Stimulated activated CD4-positive, alpha-beta T cell treated with anti-CD3 and anti-CD28 coated beads, Interleukin-1b, Interleukin-23, amount 100 ng/mL, for 48 hours (primary cell): Measurements from ENCODE around the gene CDYL2.
A peak's percentile ranks its signal among the peaks of the same experiment; 100 is the strongest.

Experiments used
- DNase-seq: peaks from one replicate; pipeline ENCODE4 v3.0.0-alpha.2; 2020

The CDYL2 gene

DNA sequence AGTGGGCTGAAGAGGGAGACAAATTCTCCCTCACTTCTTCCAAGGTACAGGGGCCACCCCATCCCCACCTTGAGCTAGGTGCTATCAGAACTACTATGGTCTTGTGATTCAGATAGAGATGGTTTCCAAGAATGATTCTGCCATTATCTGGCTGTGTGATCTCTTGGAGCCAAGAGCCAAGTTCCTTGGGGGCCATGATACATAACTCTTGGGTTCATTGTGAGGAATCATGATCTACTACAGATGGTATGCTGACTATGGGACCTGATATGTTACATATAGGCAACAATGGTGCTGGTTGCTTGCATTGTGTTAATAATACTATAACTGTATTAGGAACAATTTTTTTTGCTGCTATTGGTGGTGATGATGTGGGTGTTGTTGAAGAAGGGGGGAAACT lies 217.9 kb downstream of the CDYL2 start:
- DNase-seq = no peak

DNA sequence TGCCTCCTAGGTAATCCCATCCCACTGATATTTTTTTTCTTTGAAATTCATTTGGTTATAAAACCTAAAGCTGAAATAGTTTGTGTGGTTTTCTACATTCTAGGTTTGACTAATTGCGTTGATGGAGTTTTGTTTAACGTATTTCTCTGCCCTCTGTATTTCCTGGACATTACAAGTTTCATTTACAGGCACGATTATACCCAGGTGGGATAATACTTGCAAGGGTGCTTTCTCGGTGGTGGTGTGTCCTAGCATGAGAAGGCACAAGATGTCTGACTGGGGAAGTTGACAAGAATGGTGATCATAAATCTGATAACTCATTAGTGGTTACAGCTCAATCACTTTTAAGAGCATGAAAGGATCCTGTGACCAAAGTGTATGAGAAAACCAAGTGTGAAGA lies 218.6 kb downstream of the CDYL2 start:
- DNase-seq = no peak

DNA sequence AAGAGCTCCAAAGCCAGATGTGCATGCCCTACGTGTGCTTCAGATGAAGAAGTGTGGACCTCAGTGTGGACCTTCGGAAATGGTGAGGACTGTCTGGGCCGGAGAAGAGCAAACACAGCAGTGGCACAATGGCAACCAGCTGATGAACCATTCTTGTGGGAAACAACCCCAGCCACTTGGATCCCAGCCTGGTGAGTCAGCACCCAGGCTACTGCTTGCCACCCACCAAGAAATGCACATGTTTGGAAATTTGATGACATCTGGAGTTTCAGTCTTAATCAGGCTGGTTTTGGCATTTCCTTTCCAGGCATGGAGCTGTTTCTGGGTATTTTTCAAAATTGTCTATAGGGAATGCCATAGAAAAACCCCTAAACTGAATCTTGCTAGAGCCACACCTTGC lies 220.9 kb downstream of the CDYL2 start:
- peak; percentile 71 for DNase-seq

DNA sequence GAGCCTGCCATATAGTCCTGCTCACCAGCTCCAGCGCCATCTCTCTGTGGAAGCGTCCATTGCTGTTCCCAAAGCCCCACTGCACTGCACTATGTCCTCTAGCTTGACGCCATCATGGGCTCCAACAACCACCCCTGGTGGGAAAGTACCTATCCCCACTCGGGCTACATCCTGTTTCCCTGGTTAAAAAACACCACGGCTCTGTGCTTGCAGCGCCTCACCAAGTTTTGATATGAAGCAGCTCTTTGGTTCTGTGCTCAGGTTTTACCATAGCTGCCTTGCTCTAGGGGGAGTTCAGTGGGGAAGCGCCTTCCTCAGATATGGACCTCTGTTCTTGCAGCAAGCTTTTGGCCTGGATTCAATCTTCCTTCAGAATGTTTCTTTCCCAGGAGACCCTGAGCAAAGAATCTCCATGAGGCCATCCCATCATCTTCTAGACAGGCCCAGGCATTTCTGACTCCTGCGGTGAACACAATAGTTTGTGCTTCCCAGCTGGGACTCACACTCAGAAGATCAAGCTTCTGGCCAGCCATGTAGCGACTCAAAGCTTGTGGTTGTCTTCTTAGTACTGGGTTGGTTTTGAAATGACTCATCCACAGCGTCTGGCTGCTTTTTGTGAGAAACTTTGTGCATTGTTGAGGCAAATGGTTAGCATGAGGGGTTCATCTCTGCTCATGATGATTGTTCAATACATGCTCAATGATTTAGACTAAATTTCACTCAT lies 224.1 kb downstream of the CDYL2 start:
- peak; percentile 83 for DNase-seq

DNA sequence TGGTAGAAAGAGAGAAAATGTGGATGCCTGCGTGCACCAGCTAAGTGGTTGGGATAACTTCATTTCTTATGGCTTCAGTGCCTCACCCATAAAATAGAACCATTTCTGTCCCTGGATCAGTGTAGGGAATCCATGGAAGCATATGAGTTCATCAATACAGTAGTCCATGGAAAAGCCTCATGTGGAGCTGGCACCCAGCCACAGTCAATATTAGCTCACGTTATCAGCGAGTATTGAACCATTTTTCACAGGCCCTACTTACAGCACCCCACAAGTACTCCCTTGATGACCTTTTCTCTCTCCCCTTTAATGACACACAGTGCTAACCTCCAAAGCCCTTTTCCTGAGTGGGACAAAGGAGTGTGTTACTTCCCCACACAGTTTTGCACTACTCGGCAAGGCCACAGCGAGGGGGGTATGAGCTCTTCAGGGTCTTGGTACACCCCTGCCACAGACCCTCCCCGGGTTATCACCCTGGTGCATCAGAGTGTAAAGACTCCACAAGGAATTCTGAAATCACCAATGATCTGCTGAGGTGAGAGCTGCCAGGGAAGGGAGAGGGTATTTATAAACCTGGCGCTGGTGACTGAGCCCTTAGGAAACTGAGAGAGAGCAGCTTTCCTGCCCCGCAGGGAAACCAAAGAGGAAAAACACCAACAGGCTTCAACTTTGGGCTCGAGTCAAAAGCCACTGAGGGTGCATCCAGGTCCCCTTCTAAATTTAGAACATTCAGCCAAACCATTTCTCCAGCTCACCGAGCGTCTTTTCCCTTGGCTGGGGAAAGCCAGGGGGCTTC lies 226.7 kb downstream of the CDYL2 start:
- DNase-seq = no peak

DNA sequence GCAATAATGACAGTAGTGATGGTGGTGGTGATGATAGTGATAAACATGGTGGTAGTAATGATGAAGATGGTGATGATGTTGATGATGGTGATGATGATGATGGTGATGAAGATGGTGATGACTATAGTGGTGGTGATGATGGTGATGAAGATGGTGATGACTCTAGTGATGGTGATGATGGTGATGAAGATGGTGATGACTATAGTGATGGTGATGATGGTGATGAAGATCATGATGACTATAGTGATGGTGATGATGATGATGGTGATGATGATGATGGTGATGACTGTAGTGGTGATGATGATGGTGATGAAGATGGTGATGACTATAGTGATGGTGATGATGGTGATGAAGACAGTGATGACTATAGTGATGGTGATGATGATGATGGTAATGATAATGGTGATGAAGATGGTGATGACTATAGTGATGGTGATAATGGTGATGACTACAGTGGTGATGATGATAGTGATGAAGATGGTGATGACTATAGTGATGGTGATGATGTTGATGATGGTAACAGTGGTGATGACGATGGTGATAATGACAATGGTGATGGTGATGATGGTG lies 228.0 kb downstream of the CDYL2 start:
- DNase-seq = no peak

DNA sequence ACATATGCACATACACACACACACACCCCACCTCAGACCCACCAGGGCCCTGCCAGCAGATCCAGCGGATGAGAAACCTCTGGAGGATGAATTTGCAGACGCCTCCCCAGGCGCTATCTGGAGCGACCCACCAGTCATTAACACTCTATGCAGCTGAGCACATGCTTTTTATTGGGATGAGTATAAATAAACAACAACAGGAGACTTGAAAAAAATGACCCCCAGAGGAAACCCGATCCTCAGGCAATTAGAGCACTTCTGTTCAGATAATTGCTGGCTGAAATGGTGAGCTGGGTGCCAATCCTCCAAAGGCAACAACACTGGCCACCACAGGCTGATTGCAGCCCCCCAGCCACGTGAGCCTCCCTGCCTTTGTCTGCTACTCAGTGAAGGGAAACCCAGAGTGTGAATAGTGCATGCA lies 230.7 kb downstream of the CDYL2 start:
- DNase-seq = no peak

DNA sequence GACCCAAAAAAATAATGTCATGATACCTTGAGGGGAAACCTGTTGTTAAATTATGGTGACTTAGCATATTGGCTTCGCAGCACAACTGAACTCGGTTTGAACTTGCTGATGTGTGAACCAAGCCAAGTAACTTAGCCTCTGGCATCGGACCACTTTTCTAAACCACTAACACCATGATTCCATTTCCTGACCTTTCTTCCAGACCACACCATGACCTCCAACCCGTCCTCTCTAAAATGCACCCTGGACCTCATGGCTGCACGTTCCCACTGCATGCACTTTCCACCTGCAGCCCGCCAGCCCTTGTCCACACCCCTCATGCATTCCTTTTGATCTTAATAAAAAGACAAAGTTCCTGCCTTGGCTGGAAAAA lies 234.3 kb downstream of the CDYL2 start:
- no peak for DNase-seq

DNA sequence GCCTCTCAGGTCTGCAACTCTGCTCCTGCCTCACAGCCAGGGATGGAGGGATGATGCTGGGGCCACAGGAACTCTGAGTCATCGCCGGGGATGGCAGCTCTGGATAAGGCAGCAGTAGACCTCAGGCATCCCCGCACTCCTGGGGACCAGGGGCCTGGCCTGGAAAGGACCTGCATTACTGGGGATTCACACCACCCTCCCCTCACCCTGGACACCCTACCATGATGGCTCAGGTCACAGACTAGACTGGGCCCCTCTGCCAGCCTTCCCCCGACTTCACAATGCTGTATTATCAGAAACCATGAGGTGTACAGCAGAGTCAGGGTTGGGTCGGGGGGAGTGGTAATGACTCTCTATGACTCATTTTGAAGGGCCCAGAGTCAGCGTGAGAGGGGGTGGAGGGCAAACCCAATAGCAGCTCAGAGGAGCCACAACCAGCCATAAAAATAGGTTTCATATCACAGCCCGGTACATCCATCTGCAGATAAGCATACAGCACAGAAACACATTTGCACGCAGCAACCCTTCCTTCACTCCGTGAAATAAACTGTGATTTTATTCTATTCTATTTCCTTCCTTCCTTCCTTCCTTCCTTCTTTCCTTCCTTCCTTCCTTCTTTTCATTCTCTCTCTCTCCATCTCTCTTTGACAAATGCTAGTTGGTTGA lies 234.8 kb downstream of the CDYL2 start:
- DNase-seq = peak; percentile 89

DNA sequence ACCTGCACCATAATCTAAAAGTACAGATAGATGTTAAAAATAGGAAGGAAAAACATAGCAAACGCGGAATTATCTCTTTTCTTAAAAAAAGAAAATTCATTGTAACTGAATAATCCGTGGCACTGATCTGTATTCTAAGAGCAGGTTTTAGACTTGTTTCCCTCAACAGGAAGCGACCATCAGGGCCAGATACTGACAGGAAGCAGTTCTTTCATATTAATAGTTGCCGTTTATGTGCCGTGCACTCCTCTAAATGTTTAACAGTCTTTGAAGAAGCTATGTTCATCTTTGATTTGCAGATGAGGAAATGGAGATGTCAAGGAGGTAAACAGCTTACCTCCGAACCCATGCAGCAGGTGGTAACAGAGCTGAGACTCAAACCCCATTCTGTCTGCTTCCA lies 240.0 kb downstream of the CDYL2 start:
- no peak for DNase-seq

DNA sequence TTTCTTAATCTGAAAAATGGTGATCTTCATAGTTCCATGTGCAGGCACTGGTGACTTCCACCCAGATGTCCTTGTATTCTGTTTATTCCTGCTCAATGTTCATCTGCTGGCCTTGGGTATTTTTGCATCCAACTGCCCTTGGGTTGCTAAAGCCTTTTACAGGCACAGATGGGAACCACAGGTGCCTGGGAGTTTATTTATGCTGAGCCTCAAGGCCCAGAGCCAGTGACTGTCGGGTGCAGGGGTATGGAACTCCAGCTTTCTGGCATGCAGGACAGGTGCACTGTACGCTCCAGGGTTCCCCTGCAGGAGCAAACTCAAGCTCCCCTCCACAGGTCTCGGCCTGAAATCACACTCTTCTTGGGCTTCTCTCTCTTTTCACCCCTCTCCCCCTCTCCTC lies 241.3 kb downstream of the CDYL2 start:
- no peak for DNase-seq

DNA sequence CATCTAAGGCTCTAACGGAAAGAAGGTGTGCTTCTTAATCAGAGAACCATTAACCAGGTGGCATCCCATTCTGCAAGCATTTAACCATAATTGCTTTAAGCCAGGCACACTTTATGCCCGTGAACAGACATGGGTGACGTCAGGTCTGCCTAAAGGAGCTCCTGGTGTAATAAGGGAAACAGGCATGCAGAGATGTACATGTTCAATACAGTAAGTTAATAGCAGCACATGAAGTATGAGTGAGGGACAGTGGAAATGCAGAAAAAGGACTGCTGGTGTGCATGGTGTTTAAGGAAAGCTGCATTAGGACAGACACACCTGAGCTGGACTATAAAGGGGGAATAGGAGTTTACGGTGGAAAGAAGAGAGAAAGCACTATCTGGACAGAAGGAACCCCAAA lies 245.0 kb downstream of the CDYL2 start:
- DNase-seq = no peak

DNA sequence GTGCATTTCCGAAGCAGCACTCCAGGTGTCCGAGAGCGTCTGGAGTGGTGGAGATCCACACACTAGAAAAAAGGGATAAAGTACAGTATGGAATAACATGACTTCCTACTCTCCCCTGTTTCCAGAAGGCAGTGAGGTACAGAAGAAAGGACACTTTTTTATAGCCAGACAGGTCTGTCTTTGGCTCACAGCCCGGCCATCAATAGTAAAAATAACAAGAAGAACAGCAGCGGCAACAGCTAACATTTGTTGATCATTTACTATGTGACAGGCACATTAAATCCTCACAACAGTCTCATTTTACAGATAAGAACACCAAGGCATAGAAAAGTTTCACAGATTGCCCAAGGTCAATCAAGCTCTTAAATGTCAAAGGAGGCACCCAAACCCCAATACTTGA lies 247.4 kb downstream of the CDYL2 start:
- DNase-seq = no peak

DNA sequence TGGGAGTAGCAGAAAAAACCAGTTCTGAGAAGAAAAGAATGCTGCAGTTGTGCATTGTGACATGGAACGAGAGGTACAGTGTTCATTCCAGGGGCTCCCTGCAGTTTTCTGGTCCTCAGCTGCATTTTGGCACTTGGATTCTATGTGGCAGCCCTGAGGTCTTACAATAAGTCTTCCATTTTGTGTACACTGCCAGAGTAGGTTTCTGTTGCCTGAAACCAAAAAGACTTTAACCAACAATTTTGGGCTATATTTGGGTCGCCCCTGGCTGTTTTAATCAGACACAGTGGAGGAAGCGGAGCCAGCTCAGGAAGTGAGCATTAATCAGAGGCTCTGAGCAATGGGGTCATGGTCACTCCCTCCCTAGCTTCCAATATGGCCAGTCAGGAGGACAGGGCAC lies 247.9 kb downstream of the CDYL2 start:
- no peak for DNase-seq

DNA sequence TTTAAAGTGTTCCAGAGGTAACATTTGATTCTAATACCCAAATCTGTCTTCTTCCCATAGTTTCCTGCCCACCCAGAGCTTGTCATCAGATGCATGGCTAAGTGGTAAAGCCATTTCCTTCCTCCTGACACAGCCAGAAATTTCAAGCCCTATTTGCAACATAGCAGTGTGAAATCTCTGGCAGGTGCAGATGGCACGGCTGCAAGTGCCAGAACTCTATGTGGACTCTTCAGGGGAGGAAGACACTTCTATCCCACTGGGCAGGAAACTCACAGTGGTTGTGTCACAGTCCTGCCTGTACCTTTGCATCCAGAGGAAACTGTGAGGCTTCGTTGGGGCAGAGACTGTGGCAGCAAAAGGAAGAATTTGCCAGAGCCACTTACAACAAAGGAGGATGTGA lies 250.4 kb downstream of the CDYL2 start:
- no peak for DNase-seq

DNA sequence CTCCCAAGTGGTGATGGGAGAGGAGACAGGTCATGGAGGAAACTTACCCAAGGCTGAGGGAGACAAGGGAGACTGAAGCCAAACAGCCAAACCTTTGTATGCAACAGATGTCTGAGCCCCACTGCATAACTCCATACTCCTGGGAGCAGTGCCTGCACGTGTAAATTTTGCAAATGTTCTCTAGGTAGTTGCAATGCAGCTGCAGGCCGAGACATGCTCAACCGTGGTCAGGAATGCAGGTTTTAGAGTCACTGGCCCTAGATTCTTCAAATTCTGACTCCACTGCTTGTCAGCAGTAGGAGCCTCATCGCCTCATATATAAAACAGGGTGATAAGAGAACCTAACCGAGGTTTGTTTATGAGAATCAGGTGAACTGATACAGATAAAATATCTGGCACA lies 252.1 kb downstream of the CDYL2 start:
- no peak for DNase-seq
